Pulmonary artery endothelial cell (primary cell): ENCODE data around the gene C16orf95. TPM values are rescaled to one million over a fixed set of nuclear protein-coding genes. Genes with fewer than 3 reads are reported as not detected.

Source experiments
- DNase-seq: peaks from one replicate; pipeline ENCODE4 v3.0.0-alpha.2; 2011; ENCODE audit warnings: low read depth, low spot score
- total RNA-seq: library from RNA; depleted of rRNA; stranded (reverse); fragments of >200 nt; gene quantifications from 2 replicates; pipeline ENCODE4 v1.2.3, GENCODE V29; 2014

C16orf95 gene
- total RNA-seq, 1 donor from 2014 or later: 4.3 TPM

DNA sequence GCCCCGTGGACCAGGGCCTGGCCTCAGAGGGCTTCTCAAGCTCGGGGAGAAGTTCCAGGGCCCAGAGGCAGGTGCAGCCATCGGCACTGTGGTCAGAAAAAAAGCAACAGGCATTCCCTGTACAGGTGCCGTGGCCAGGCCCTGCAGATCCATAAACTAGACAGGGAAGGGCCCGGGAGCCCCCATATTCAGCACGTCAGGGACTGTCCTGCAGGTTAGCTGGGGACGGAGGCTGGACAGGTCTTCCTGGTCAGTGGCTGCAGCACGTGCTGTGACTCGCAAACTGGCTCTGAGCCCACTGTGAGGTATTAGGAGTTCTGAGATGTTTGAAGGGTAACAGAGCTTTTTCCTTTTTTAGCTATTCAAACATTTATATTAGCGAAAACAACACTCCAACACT is 15.0 kb upstream of the C16orf95 start:
- no peak for DNase-seq

DNA sequence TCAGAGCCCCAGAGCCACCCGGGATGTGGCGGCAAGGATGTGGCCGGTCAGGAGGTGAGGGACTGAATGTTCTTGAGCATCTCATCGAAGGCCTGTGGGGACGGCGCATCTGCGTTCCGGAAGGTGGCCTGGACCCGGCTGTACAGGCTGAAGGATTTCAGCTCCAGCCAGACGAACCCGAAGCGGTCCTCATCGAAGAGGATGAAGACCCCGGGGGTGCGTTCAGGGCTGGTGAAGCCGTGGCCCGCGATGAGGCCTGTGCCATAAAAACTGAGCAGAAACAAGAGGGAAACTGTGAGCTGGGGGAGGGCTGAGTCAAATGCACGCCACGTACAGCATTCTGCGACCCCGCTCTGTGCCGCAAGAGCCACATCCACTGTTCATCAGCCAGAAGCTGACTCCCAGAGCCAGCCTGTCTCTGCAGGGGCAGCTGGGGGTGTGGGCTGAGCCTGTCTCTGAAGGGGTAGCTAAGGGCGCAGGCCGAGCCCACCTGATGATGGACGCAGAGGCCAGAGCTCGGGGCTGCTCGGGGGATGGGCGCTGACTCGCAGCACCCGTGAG is 14.1 kb upstream of the C16orf95 start:
- no peak for DNase-seq

DNA sequence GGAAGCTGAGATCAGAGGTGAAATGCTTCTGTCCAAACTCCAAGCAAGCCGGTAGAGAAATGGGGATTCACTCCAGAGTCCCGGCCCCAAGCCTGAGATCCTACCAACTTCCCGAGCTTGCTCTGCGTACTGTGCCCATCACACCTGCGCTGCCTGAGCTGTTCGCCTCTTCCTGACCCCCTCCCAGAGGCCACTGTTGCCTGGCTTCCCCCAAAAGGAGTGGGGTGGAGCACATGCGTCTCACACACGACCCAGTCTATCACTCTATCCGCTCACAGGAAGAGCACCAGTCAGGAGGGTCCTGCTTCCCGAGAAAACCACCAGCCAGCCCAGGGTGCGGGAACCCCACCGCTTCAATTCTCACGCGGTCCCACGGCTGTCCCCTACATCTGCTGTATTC is 13.5 kb upstream of the C16orf95 start:
- DNase-seq: no peak

DNA sequence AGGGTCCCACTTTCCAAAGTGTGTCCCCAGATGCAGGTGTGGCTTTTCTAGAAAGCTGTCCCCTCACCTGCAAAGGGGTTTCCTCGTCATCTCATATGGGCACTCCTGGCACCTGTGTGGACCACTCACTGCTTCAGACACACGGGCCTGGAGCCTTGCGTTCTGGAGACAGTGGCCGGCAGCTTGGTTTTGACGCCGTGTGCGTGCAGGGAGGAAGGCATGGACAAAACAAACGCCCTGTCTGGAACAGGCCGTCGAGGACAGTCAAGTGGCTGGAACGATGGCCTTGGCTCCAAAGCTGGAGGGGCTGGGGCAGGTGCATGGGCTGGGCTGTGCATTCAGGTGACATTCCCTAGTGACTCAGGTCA is 13.0 kb upstream of the C16orf95 start:
- no peak for DNase-seq

DNA sequence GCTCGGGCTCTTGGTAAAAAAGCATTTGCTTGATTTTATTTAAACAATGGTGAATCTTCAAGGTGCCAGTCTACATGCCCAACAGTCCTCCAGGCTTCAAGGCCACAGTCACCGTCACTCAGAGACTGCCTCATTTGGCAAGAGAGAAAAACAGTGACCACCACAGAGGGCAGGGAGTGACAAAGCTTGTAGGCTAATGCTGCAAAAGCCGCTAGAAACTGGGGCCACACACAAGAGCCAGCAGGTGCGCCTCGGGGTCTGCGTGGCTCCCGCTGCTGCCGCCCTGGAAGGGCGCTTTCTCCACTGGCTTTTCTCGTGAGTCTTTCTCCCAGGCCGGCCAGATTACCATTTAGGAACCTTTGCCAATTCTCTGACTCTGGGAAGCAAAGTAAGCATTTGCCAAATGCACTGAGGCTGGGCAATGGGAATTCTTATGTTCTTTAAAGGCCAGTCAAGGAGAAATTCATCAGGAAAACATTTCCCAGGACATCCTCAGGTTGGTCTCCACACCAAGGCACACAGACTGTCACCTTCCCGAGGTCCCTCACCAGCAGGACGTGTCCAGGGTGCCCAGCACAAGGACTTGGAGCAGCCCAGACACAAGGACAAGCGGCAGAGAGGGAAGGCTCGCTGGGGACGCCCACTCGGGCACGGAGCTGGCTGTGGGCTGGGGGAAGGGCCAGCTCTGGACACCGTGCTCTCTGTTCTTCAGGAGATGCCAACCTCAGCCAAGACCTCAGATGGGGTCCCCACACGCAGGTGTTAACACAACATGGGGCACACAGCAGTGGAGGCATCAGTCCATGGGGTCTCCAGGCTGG is 12.5 kb upstream of the C16orf95 start:
- no peak for DNase-seq

DNA sequence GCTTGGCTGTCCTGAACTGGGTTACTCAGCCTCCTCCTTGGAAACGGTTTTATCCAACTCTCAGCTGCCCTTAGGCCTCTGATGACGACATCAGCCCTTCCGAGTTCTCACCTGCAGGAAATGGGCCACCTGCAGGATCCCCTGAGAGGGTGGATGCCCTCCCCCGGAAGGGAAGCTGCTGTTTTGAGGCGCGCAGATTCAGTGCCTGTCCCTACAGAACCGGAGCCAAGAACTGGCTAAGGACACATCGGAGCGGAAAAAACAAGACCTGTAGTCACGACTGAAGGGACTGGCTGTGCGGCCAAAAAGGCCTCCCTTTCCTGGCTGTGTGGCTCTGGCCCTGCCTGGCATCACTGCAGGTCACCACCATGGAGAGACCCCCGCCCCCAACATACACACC is 11.7 kb upstream of the C16orf95 start:
- no peak for DNase-seq

DNA sequence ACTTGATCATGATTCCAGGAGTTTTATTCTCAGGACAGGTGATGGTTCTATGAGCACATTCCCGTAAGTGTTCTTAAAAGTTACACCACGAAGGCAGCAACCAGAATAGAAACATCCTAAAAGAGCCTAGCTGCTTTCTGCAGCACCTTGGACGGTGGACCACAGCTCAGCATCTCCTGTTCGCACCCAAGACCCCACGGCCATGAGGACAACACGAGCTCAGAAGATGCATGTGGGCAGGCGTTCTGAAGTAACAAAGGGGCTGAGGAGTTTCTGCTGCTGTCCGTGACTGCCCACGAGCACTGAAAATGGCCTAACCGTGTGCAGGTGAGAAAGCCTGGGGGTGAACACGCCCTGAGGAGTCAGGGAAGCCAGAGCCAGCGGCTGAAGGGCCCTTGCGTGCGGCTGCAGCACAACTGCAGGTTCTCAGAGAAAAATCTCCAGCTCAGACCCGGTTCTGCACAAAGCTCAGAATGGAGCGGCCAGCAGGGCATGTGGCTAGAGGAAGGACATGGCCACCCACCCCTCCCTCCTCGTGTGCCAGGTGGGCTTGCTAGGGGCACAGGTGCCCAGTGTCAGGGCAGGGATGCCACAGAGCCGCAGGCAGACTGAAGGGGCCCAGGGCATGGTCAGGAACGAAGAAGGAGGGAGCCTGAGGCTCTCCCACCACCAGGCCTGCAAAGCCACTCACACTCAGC is 10.8 kb upstream of the C16orf95 start:
- DNase-seq: no peak

DNA sequence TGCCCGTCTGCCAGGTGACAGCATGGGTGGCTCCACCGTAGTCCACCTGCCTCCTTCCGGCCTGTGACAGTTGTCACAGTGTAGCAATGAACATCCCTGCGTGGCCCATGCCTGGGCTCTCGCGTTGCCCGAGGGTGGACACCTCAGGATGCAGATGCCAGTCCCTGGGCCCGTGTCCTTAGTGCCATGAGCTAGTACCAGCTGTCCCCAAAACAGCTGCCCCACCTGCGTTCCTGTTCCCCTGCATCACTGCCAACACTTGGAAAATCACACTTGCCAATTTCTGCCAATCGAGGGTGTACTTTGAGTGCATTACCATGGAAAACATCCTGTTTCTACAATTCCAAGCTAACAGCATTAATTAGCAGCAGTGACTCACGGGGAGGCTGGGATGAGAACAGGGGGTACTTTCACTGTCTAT is 9.0 kb upstream of the C16orf95 start:
- no peak for DNase-seq

DNA sequence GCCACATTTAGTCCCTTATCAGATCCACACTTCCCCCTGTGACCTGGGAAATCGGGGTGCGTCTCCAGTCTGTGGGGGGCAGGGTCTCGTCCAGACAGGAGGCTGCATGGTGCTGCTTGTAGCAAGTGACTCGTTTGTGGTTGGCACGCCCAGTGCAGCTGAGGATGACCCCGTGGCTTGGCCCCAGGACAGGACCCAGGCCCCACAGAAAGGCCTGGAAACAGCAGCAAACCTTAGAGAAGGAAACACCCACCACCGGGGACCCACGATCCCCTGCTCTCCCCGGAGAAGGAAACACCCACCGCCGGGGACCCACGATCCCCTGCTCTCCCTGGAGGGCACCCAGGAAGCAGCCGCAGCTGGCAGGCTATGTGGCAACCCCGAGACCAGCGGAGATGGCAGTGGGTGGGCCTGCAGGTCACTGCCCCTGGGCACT is 8.2 kb upstream of the C16orf95 start:
- no peak for DNase-seq

DNA sequence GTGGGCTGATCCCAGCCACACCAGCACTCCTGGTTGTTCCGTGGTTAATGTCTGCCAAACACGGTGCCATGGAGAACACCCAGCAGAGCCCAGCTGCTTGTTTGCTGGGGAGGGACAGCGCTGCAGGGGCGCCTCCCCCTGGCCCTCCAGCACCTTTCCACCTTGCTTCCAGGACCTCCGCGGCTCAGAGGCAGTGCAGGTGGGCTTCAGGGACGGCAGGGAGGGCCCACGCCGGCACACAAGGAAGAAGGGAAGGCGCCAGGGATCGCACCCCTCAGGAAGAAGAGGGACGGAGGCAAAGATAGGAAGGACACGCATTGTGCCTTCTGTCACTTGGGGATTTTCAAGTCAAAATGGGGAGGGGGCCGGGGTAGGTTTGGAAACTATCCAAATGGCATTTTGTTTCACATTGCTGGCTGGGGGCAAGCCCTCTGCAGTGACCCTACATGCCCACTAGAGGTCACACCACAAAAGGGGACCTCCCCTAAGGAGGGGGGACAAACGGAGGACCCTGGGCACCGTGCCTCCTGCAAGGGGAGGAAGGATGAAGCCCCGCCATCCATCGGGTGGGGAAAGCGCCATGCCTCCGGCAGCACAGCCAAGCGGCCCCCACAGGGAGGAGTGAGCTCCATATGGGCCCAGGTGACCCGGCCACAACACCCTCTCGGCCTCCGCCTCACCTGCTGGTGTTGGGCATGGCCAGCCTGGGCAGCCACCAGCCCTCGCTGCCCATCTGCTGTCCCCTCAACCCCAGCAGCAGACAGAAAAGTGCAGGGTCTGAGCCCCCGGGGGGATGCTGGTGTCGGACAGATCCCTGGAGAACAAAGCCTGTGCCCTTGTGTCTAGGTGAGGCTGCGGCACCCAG is 7.5 kb upstream of the C16orf95 start:
- no peak for DNase-seq

DNA sequence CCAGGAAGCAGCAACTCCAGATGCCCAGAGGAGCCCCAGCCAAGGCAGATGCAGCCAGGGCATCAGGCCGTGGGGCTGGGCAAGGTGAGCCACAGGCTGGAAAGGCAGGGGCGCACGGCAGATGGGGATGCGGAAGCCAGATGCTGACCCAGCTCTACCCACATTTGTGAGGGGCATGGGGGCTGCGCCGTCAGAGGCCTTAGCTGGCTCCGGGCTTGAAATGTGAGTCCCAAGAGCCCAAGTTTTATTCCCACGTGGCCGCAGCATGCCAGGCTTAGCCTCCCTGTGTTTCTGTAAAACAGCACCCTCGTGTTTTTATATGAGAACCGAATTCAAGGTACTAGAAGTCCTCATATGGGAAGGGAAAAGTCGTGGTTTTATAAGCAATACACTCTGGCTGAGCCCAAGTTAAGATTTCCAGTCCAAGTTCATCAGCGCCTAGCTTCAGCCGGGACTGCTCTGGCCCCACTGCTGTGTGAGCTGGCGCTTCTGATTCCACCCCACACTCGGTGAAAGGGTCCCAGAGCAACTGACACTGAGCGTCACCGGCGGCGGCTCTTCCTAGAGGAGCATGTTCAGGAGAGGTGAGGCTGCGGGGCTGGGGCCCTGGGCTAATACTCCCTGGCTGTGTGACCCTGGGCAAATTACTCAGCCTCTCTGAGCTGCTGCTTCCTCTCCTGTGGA is 6.7 kb upstream of the C16orf95 start:
- no peak for DNase-seq

DNA sequence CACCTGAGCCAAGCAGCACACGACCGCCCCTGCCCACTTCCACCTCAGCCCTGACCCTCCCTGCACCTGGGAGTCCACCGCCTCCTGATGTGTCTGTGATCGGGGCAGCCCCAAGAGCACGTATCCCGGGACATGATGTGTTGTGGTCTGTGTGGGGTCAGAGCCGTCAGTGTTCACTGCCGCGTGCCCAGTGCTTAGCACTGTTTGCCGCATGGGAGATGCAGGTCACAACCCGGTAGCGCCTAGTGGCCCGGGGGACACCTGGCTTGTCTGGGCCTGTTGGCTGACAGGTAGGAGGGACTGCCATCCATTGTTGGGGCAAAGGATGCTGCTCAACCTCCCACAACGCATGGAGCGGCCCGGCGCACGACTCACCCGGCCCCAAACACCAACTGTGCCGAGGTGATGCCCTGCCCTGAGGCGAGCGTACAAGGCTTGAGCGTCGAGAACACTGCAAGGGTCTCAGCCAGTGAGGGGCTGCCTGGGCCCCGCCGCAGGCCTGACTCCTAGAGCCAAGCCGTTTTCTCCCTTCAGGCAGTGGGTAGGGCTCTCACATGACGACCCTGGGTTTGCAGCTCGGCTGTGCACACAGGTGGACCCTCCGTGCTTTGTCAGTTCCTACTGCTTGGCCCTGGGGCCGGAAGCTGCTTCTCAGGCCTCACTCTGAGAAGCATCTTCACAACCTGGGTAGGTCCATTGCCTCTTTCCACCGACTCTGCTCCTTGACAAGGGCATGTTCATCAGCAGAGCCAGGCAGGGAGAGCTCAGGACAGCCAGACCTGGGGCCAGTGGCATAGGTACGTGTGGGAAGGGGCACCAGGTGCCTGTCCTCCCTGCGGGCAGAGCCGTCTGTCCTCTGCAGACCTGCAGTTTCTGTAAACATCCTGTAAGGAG is 5.9 kb upstream of the C16orf95 start:
- no peak for DNase-seq

DNA sequence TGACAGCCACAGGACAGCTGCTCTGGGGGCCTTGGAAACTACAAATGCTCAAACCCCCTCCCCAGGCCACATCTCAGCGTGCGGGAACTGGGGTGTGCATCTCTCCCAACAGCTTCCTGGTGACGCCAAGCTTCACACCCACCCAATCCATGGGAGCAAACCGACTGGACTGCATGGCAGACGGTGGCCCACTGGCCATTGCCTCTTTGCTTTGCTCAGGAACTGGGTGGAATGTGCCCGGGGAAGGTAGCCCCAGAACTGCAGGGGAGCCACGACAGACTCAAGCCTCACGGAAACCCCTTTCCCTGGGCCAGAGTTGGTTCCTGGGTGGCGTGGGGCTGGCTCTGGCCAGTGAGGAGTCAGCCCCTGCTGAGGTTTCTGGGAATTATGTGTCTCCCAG is 5.2 kb upstream of the C16orf95 start:
- DNase-seq: no peak

DNA sequence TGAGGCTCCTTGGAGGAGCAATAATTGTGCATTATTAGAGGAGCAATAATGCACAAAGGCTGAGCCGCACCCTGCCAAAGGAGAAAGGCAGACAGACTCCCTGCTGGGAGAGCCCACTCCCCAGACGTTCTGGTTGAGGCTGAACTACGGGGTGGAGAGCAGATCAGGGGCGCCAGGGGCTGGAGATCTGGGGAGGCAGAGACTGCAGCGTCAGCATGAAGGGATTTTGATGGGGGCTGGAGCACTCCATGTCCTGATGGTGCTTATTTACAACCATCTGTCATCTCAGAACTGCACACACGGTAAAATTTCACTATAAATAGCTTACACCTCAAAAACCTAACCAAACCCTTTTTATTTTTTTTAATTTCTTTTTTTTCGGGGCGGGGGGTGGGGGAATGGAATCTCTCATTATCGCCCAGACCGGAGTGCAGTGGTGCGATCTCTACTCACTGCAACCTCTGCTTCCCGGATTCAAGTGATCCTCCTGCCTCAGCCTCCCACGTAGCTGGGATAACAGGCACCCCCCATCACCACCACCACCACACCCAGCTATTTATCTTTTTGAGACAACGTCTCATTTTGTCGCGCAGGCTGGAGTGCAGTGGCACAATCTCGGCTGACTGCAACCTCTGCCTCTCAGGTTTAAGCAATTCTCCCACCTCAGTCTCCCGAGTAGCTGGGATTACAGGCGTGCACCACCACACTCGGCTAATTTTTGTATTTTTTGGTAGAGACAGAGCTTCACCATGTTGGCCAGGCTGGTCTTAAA is 4.3 kb upstream of the C16orf95 start:
- no peak for DNase-seq

DNA sequence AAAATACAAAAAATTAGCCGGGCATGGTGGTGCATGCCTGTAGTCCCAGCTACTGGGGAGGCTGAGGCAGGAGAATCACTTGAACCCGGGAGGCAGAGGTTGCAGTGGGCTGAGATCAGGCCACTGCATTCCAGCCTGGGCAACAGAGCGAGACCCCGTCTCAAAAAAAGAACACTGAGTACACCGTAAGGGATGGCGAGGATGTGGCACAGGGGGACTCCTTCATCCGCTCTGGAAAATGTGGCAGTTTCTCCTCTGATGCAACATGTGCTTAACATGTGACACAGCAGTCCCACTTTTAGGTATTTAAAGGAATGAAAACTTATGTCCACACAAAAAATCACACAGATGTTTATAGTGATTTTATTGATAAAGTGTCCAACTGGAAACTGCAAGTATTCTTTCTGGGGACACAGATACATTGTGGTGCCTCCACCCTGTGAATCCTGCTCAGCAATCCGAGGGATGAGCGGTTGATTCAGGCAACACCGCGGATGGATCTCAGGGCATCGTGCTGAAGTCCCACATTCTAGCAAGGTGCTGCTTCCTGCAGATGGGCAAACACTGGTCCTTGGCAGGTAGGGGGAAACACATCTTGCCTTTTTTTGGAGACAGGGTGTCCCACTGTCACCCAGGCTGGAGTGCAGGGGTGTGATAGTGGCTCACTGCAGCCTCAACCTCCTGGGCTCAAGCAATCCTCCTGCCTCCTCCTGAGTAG is 3.5 kb upstream of the C16orf95 start:
- no peak for DNase-seq

DNA sequence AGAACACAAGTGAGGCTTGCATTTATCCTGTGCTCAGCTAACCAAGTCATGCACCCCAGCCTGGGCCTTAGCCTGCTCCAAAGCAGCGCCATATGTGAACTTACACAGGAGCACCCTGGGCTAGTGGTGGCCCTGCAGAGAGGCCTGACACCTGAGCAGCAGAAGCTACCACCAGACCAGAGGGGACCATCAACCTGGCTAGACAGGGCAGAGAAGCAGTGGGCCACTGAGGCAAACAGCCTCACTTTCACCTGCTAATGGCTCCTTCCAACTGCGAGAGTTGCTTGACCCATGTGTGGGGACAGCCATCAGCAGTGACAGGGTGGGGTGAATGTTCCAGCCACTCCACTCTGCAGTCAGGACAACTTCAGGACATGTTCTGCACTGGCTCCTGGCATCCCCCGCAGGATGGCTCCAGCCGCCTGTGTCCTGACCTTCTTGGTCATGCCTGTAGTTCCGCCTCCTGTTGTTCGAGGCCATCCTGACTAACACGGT is 2.9 kb upstream of the C16orf95 start:
- no peak for DNase-seq

DNA sequence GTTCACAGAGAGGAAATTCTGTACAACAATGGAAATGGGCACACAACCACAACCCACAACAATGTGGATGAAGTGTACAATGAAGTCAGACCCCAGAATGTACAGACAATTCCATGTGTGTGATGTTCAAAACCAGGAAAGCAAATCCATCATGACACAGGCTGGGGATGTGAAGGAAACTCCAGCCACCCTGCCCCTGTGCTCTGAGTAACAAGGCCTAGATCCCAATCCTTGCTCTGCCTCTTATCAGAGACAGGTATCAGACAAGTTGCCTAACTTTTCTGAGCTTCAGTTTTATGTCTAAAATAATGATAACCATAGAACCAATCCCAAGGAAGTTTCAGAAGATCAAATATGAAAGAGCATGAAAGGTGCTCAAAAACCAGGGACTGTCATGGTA is 1.8 kb upstream of the C16orf95 start:
- DNase-seq: no peak
